ENCODE results near the gene CNOT2. TPM values are rescaled to one million over a fixed set of nuclear protein-coding genes. Genes with fewer than 3 reads are reported as not detected.

Gene CNOT2
- total RNA-seq, 1 experiment from 2014 or later, result 84.6 TPM

- no peak for DNase-seq (ENCODE audit: low read depth, low spot score)
- in situ Hi-C loops (cut with HindIII; ENCODE audit: low pct_unique_long_range_greater_than_20kb, low sequenced_read_pairs), result no loop called here
Measured at GRCh38 chr12:70334742-70335141, 91.5 kb downstream of the CNOT2 start.

GRCh38 chr12:70338531-70338930 is 95.3 kb downstream of the CNOT2 start:
- in situ Hi-C loops (cut with HindIII; ENCODE audit: low pct_unique_long_range_greater_than_20kb, low sequenced_read_pairs), result no loop called here
- DNase-seq (ENCODE audit: low read depth, low spot score), result no peak

GRCh38 chr12:70351076-70351475 is 107.8 kb downstream of the CNOT2 start:
- no peak for DNase-seq (ENCODE audit: low read depth, low spot score)
- in situ Hi-C loops (cut with HindIII; ENCODE audit: low pct_unique_long_range_greater_than_20kb, low sequenced_read_pairs), result no loop called here

- no peak for DNase-seq (ENCODE audit: low read depth, low spot score)
- in situ Hi-C loops (cut with HindIII; ENCODE audit: low pct_unique_long_range_greater_than_20kb, low sequenced_read_pairs), result no loop called here
Measured at GRCh38 chr12:70353780-70354660, 110.8 kb downstream of the CNOT2 start.

GRCh38 chr12:70354787-70355186 is 111.6 kb downstream of the CNOT2 start:
- DNase-seq (ENCODE audit: low read depth, low spot score), result no peak
- in situ Hi-C loops (cut with HindIII; ENCODE audit: low pct_unique_long_range_greater_than_20kb, low sequenced_read_pairs), result no loop called here

GRCh38 chr12:70355972-70356371 is 112.7 kb downstream of the CNOT2 start:
- DNase-seq (ENCODE audit: low read depth, low spot score), result no peak
- in situ Hi-C loops (cut with HindIII; ENCODE audit: low pct_unique_long_range_greater_than_20kb, low sequenced_read_pairs), result no loop called here

GRCh38 chr12:70359458-70360197 is 116.4 kb downstream of the CNOT2 start:
- in situ Hi-C loops (cut with HindIII; ENCODE audit: low pct_unique_long_range_greater_than_20kb, low sequenced_read_pairs), result no loop called here
- no peak for DNase-seq (ENCODE audit: low read depth, low spot score)

- no peak for DNase-seq (ENCODE audit: low read depth, low spot score)
- in situ Hi-C loops (cut with HindIII; ENCODE audit: low pct_unique_long_range_greater_than_20kb, low sequenced_read_pairs), result no loop called here
Measured at GRCh38 chr12:70360218-70360617, 117.0 kb downstream of the CNOT2 start.

GRCh38 chr12:70364695-70365397 is 121.6 kb downstream of the CNOT2 start:
- DNase-seq (ENCODE audit: low read depth, low spot score), result no peak
- in situ Hi-C loops (cut with HindIII; ENCODE audit: low pct_unique_long_range_greater_than_20kb, low sequenced_read_pairs), result no loop called here

GRCh38 chr12:70365398-70365647 is 122.1 kb downstream of the CNOT2 start:
- in situ Hi-C loops (cut with HindIII; ENCODE audit: low pct_unique_long_range_greater_than_20kb, low sequenced_read_pairs), result no loop called here
- no peak for DNase-seq (ENCODE audit: low read depth, low spot score)

GRCh38 chr12:70365648-70366518 is 122.7 kb downstream of the CNOT2 start, which contains the start of gene KCNMB4:
Gene KCNMB4 (plus strand): TSS chr12:70366290. CDS start chr12:70366735, 445 bp downstream.
- in situ Hi-C loops (cut with HindIII; ENCODE audit: low pct_unique_long_range_greater_than_20kb, low sequenced_read_pairs), result no loop called here
- peak; percentile 51 for DNase-seq (ENCODE audit: low read depth, low spot score)

GRCh38 chr12:70366581-70367257 is 123.5 kb downstream of the CNOT2 start:
- DNase-seq (ENCODE audit: low read depth, low spot score), result peak; percentile 36
- in situ Hi-C loops (cut with HindIII; ENCODE audit: low pct_unique_long_range_greater_than_20kb, low sequenced_read_pairs), result no loop called here

- in situ Hi-C loops (cut with HindIII; ENCODE audit: low pct_unique_long_range_greater_than_20kb, low sequenced_read_pairs), result no loop called here
- DNase-seq (ENCODE audit: low read depth, low spot score), result no peak
Measured at GRCh38 chr12:70367258-70368141, 124.3 kb downstream of the CNOT2 start.

GRCh38 chr12:70372881-70373280 is 129.6 kb downstream of the CNOT2 start:
- in situ Hi-C loops (cut with HindIII; ENCODE audit: low pct_unique_long_range_greater_than_20kb, low sequenced_read_pairs), result no loop called here
- no peak for DNase-seq (ENCODE audit: low read depth, low spot score)

- in situ Hi-C loops (cut with HindIII; ENCODE audit: low pct_unique_long_range_greater_than_20kb, low sequenced_read_pairs), result no loop called here
- no peak for DNase-seq (ENCODE audit: low read depth, low spot score)
Measured at GRCh38 chr12:70379846-70380245, 136.6 kb downstream of the CNOT2 start.

- no peak for DNase-seq (ENCODE audit: low read depth, low spot score)
- in situ Hi-C loops (cut with HindIII; ENCODE audit: low pct_unique_long_range_greater_than_20kb, low sequenced_read_pairs), result no loop called here
Measured at GRCh38 chr12:70383484-70383883, 140.3 kb downstream of the CNOT2 start.

Measured in SK-MEL-5 (cell line).